ENCODE measurements around the gene DNAJC10. TPM values are rescaled to one million over a fixed set of nuclear protein-coding genes. Genes with fewer than 3 reads are reported as not detected.

DNAJC10 gene
- total RNA-seq, 4 donors from 2014 or later, result 39.1 to 46.9 (median 39.5) TPM

DNA sequence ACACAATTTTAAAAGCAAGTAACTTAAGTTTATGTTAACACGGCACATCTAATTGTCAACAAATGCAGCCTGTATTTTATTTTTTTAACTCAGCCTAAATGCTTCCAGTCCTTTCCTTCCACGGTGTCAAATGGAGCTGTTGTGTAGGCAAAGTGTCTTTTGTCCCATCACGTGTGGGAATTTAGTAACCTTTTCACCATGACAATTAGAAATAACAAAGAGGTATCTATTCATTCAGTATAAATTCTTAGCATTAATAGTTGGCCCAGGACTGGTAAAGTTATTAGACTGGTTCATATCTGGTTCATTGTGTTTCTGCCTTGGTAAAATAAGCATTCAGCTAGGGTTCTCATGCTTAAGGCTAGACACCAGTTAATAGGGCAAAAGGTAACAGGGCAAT lies 102.4 kb downstream of the DNAJC10 start:
- Histone ChIP-seq H3K9me3 (no peaks in the 10 kb centered on the region), H3K27ac (replicated peaks in 1 of 4) (no peak overlapping the region), H3K27me3 (no peaks in the 10 kb centered on the region), H3K4me3 (no peak overlapping the region), H3K36me3 (no peaks in the 10 kb centered on the region), H3K4me1 (peaks cover 9 to 32% (median 29%) of the 10 kb centered on the region in 4 donors)
- no peak for DNase-seq (ENCODE audit: extremely low spot score)
- intact Hi-C loops (cut with DNase I), result no loop called here
- TF ChIP-seq EP300 (IDR thresholded peaks at IDR 0.05), result no peak
- no peak for TF ChIP-seq POLR2A (IDR thresholded peaks at IDR 0.05; ENCODE audit: low read depth)
- TF ChIP-seq, protein P1, sequence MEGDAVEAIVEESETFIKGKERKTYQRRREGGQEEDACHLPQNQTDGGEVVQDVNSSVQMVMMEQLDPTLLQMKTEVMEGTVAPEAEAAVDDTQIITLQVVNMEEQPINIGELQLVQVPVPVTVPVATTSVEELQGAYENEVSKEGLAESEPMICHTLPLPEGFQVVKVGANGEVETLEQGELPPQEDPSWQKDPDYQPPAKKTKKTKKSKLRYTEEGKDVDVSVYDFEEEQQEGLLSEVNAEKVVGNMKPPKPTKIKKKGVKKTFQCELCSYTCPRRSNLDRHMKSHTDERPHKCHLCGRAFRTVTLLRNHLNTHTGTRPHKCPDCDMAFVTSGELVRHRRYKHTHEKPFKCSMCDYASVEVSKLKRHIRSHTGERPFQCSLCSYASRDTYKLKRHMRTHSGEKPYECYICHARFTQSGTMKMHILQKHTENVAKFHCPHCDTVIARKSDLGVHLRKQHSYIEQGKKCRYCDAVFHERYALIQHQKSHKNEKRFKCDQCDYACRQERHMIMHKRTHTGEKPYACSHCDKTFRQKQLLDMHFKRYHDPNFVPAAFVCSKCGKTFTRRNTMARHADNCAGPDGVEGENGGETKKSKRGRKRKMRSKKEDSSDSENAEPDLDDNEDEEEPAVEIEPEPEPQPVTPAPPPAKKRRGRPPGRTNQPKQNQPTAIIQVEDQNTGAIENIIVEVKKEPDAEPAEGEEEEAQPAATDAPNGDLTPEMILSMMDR (IDR thresholded peaks at IDR 0.05), result no peak
- TF ChIP-seq POLR2AphosphoS5 (IDR thresholded peaks at IDR 0.05), result no peak
- WGBS, result 42% methylated on average over 3 of the region's 3 CpGs

DNA sequence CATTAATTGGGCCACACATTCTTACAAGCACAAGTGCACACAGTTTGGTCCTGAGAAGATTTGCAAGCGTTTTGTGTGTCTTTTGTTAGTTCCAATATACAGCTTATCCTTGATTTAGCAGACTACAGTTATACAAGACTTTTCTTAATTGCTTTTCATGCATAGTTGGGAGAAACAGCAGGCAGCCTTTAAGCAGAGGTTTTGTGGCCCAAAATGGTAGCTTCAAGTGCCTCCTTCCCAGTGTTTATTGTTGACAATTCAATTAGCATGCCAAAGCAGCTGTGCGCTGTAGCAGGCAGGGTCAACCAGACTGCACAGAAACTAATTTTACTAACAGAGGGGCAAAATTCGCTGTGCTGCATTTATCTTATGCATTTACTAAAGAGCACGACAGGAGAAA lies 102.9 kb downstream of the DNAJC10 start:
- no peak overlapping the region for H3K4me3 ChIP-seq
- intact Hi-C loops (cut with DNase I), result no loop called here
- H3K27ac ChIP-seq (replicated peaks in 1 of 4), result no peak overlapping the region
- H3K27me3 ChIP-seq, result no peaks in the 10 kb centered on the region
- no peak for TF ChIP-seq POLR2A (IDR thresholded peaks at IDR 0.05; ENCODE audit: low read depth)
- no peak for TF ChIP-seq EP300 (IDR thresholded peaks at IDR 0.05)
- TF ChIP-seq, protein P1 (IDR thresholded peaks at IDR 0.05), result no peak
- TF ChIP-seq POLR2AphosphoS5 (IDR thresholded peaks at IDR 0.05), result no peak
- WGBS, result 63% methylated on average over 4 of the region's 4 CpGs
- H3K36me3 ChIP-seq, result no peaks in the 10 kb centered on the region
- peaks cover 9 to 32% (median 29%) of the 10 kb centered on the region in 4 donors for H3K4me1 ChIP-seq
- no peaks in the 10 kb centered on the region for H3K9me3 ChIP-seq
- no peak for DNase-seq (ENCODE audit: extremely low spot score)

DNA sequence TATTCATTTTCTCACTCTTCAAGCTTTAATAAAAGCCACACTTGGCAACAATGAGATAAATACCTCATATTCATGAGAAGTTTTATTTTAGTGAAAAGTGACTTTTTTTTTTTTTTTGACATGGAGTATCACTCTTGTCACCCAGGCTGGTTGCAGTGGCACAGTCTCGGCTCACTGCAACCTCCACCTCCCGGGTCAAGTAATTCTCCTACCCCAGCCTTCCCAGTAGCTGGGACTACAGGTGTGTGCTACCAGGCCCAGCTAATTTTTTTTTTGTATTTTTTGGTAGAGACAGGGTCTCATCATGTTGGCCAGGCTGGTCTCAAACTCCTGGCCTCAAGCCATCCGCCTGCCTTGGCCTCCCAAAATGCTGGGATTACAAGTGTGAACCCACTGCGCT lies 103.4 kb downstream of the DNAJC10 start:
- no peak for DNase-seq (ENCODE audit: extremely low spot score)
- peaks cover 9 to 32% (median 29%) of the 10 kb centered on the region in 4 donors for H3K4me1 ChIP-seq
- H3K27ac ChIP-seq (replicated peaks in 1 of 4), result no peak overlapping the region
- H3K4me3 ChIP-seq, result no peak overlapping the region
- TF ChIP-seq POLR2A (IDR thresholded peaks at IDR 0.05; ENCODE audit: low read depth) (no peak), POLR2AphosphoS5 (IDR thresholded peaks at IDR 0.05) (no peak), EP300 (IDR thresholded peaks at IDR 0.05) (no peak)
- TF ChIP-seq, protein P1 (IDR thresholded peaks at IDR 0.05), result no peak
- intact Hi-C loops (cut with DNase I), result no loop called here
- H3K36me3 ChIP-seq, result no peaks in the 10 kb centered on the region
- no peaks in the 10 kb centered on the region for H3K9me3 ChIP-seq
- 94% methylated on average over 4 of the region's 4 CpGs for WGBS
- H3K27me3 ChIP-seq, result no peaks in the 10 kb centered on the region

DNA sequence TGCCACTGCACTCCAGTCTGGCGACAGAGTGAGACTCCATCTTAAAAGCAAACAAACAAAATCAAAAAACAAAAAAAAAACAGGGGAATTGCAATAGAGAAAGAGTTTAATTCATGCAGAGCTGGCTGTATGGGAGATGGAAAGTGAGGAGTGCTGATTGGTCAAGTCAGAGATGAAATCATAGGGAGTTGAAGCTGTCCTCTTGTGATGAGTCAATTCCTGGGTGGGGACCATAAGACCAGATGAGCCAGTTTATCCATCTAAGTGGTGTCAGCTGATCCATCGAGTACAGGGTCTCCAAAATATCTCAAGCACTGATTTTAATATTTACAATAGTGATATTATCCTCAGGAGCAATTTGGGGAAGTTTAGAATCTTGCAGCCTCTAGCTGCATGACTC lies 105.1 kb downstream of the DNAJC10 start:
- H3K27ac ChIP-seq (replicated peaks in 1 of 4), result no peak overlapping the region
- TF ChIP-seq, protein P1 (IDR thresholded peaks at IDR 0.05), result no peak
- TF ChIP-seq EP300 (IDR thresholded peaks at IDR 0.05) (no peak), POLR2AphosphoS5 (IDR thresholded peaks at IDR 0.05) (no peak), POLR2A (IDR thresholded peaks at IDR 0.05; ENCODE audit: low read depth) (no peak)
- WGBS, result 86% methylated on average over 2 of the region's 2 CpGs
- H3K4me3 ChIP-seq, result no peak overlapping the region
- no peaks in the 10 kb centered on the region for H3K27me3 ChIP-seq
- H3K9me3 ChIP-seq, result no peaks in the 10 kb centered on the region
- intact Hi-C loops (cut with DNase I), result no loop called here
- H3K36me3 ChIP-seq, result no peaks in the 10 kb centered on the region
- peaks cover 9 to 37% (median 34%) of the 10 kb centered on the region in 4 donors for H3K4me1 ChIP-seq
- no peak for DNase-seq (ENCODE audit: extremely low spot score)

DNA sequence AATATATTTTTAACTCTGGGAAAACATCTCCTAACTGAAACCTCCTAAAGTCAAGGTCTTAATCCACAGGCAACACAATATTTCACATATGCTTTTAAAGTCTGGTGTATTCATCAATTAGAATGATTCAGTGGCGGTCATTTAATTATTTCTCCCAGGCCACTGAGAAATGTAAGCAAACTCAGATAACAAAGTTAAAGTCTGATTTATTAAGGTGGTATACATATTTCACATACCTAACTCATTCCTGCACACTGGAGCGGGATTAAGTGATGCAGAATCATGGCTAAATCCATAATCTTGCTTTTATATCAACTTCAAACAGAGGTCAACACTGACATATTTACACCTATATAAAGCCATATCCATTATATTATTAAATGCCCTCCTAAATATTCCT lies 106.7 kb downstream of the DNAJC10 start:
- Histone ChIP-seq H3K9me3 (no peaks in the 10 kb centered on the region), H3K4me1 (peaks cover 4 to 39% (median 36%) of the 10 kb centered on the region in 4 donors), H3K27me3 (no peaks in the 10 kb centered on the region), H3K4me3 (no peak overlapping the region), H3K36me3 (no peaks in the 10 kb centered on the region), H3K27ac (replicated peaks in 1 of 4) (no peak overlapping the region)
- intact Hi-C loops (cut with DNase I), result no loop called here
- WGBS, result 78% methylated on average over 2 of the region's 2 CpGs
- TF ChIP-seq, protein P1 (IDR thresholded peaks at IDR 0.05), result no peak
- TF ChIP-seq POLR2A (IDR thresholded peaks at IDR 0.05; ENCODE audit: low read depth), result no peak
- no peak for TF ChIP-seq POLR2AphosphoS5 (IDR thresholded peaks at IDR 0.05)
- no peak for TF ChIP-seq EP300 (IDR thresholded peaks at IDR 0.05)
- DNase-seq (ENCODE audit: extremely low spot score), result no peak
